Activated CD4-positive, alpha-beta T cell treated with anti-CD3 and anti-CD28 coated beads, Interleukin-2, Interleukin-4, amounts not matched to agents 100 ng/mL and 50 ng/mL, durations not matched to agents 16 hours and 8 hours (primary cell): ENCODE measurements around the gene PRR35.
"Not testable (repeated sequence)": the region's sequence is repeated elsewhere in the genome, so short reads cannot be mapped to it uniquely, and the experiment has no call there.

Experiments used
- DNase-seq: peaks from one replicate; pipeline ENCODE4 v3.0.0-alpha.2; 2020; ENCODE audit warnings: low spot score

PRR35 gene

DNA sequence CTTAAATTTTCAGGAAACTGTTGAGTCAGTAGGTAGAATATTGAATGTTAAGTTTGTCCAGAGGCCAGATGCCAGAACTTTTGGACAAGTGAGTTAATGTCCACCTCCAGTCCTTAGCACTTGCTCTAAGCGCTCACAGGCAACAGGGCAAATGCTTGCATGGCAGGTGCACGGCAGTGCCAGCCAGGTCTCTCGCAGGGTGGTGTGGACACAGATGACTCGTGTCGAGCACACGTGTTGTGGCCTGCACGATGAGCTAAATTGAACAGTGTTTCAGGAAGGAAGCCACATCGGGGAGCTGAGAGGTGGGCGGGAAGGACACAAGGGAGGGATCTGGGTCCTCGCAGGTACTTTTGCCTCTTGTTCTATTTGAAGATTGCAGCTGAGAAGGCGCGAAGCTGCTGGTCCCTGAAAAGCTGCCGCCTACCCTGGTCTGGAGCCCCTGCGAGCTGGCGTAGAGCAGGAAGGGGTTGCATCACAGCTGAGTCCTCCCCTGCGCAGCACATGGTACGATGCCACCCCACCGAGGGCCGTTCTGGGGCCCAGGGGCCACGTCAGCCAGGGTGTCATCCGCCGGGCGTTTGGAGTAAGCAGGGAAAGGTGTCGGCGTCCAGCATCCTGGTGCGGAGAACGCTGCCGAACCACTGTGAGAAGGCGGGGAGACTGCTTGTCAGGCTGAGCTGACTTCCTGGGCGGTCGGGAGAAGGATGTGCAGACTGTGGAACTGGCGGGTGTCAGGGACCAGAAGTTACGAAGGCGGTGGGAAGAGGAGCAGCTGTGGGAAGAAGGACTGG, 35.9 kb downstream of the PRR35 start:
- no peak for DNase-seq

DNA sequence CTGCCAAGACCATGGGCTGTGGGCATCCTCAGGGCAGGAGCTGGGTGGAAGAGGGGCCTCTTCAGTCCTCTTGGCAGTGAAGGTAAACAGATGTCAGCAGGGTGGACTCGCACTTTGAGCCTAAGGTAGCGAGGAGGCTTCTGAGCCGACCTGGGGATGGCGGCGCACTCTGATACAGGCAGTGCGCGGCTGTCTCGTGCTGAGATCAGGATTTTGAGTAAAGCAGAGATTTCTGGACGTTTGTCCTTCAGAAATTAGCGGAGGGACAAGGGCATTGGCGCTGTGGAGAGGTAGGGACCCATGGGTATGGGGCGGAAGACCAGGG, 36.5 kb downstream of the PRR35 start:
- DNase-seq: no peak

DNA sequence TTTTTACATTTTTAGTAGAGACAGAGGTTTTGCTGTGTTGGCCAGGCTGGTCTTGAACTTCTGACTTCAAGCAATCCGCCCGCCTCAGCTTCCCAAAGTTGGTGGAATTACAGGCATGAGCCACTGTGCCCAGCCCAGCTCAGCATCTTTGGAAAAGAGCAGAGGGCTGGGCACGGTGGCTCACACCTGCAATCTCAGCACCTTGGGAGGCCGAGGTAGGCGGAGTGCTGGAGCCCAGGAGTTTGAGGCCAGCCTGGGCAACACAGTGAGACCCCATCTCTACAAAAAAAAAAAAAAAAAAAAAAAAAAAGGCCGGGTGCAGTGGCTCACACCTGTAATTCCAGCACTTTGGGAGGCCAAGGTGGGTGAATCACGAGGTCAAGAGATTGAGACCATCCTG, 37.5 kb downstream of the PRR35 start:
- DNase-seq: not testable (repeated sequence)

DNA sequence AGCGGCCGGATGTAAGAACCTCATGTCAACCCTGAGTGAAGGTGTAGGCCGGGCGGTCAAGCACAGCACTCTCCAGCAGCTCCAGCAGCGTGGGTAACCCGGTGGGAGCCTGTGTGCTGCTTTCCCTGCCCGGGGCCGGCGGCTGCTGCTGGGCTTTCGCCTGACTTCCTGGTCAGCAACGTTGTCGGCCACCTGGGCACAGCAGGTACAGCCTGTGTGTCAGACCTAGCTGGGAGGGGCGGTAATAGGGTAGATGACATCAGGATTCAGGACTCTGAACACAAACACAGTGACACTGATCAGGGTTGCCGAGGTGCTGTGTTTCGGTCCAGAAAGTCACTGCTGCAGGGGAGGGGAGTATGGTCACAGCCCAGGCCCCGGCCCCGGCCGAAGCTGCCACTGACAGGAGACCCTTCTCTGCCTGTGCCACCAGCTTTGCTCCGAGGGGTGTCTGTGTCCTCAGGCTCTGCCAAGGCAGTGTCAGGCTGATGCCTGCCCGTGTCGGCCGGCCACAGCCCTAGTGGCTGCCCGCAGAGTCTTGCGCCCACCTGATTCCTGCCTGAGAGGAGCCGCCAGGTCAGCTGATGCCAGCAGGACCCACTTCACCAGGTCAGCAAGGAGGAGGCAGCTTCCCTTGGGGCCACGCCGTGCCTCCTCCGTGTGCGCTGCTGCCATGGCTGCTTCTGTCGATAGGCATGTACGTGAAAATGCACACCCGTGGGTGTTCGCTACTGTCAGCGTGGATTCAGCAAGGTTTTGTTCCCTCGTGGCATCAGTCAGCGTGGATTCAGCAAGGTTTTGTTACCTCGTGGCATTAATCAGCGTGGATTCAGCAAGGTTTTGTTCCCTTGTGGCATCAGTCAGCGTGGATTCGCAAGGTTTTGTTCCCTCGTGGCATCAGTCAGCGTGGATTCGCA, 38.9 kb downstream of the PRR35 start:
- no peak for DNase-seq

DNA sequence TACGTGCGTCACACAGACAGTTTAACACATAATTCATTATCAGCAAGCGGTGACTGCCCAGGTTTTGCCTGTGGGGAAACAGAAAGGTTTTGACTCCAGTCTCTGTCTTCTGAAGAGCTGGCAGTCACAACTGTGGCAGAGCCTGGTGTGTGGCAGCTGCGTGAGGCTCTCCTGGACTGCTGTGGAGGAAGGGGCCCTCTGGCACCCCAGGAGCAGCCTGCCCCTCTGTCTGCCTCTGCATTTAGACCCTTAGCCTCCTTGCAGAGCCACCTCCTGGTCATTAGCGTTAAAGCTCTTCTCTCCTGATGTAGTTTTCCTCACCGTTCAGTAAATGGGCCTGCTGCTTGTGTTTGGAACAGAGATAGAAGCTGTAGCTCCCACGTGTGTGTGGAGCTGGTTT, 40.6 kb downstream of the PRR35 start:
- no peak for DNase-seq

DNA sequence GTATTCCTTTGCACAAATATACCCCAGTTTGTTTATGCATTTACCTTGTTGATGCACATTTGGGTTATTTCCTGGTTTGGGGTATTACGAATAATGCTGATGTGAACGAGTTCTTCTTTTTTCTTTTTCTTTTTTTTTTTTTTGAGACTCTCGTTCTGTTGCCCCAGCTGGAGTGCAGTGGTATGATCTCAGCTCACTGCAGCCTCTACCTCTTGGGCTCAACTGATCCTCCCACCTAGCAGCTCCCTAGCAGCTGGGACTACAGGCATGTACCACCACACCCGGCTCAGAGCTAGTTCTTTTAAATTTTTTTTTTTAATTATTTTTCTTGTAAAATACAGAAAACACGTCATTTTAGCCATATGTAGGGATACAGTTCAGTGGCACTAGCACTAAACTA, 43.7 kb downstream of the PRR35 start:
- no peak for DNase-seq

DNA sequence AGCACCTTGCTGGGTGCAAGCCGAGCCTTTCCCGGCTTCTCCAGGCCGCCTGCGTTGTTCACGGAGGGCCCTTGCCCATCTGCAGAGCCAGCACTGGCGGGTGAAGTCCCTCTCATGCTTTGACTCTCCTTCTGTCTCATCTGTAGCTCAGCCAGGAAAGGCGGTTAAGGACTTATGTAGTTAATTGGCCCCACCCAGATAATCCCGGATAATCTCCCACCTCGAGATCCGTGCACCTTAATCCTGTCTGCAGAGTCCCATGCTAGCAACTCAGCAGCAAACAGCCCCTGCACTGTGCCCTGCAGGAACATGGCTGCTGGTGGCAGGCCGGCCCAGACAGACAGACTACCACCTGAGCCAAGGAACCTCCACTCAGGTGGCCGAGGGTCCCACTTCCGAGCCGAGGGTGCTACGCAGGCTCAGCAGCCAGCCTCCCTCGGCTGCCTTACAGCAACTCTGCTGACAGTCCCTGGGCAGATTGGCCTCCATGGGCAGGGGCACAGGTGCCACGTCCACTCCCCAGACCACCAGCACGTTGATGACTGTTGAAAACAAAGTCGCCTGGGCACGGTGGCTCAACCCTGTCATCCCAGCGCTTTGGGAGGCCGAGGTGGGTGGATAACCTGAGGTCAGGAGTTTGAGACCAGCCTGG, 46.6 kb downstream of the PRR35 start:
- no peak for DNase-seq

DNA sequence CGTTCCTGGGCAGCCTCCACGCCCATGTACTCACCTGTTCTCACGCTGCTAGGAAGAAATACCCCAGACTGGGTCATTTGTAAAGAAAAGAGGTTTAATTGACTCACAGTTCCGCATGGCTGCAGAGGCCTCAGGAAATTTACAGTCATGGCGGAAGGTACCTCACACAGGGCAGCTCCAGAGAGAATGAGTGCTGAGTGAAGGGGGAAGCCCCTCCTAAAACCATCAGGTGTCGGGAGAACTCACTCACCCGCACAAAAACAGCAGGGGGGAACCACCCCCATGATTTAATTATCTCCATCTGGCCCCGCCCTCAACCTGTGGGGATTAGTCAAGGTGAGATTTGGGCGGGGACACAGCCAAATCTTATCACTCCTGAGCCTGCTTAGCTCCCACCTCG, 47.8 kb downstream of the PRR35 start:
- no peak for DNase-seq

DNA sequence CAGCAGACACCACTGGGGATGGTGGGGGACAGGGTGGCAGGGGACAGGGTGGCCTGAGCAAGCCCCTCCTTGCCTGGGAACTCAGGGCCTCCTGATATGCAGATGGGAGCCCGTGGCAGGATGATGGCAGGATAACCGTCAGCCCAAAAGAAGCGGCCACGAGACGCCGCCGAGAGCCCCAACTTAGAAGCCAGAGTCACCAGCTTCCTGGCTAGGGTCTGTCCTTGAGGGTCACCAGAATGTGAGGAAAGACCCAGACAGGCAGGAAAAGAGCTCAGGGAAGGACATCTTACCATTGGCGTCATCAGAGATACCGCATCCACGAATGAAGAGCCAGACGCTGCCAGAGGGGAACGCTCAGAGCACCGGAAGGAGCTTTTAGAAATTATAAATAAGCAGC, 49.1 kb downstream of the PRR35 start:
- no peak for DNase-seq

DNA sequence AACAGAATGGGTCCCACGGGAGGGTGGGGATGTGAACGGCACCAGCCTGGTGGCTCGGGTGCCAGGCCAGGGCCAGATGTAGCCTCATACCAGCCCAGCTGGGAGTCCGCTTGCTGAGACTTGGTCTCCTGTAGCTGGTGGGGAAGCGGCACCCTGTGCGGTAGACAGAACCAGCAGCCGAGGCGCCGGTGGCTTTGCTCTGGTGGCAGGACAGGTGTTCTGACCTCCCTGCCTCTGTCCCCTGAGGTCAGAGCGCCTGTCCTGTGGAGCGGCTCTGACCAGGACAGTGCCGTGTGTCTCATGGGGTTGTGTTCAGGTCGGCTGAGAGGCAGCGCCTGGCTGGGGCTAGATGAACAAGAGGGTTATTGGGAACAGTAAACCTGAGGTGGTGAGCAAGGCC, 49.8 kb downstream of the PRR35 start:
- no peak for DNase-seq

DNA sequence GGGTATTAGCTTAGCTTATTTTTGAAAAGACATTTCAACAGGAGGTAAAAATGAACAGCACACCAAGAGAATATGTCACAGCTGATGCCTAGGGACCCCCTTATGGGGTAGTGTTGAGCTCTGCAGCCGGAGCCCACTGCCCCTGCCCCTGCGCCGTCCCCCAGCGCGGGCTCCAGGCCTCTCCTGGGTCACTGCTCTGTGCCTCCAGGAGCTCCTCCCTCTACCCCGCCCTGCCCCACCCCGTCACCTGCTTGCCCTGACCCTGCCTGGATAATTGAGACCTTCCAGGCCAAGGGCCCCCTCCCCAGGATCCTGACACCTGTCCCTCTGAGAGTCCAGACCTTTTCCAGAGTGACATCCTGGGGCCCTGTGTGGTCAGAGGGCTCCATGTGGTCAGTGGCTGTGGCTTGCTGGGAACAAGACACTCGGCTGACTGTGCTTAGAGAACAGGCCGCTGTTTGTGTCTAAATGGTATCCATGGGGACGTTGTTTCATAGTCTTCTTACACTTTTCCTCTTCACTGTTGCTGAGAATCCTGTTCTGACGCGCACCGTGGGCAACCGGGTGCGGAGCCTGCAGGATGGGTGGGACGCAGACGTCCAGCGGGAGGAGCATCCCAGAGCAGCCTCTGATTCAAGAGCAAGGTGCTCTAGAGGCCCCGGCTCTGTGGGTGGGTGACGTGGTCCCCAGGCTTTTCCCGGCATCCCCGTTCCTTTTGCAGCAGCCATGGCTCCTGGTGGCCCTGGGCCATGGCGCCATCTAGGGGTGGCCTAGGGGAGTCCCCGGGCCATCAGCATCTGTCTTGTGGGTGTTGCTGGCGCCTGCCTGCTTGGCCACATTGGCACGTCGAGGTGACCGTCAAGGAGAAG, 50.6 kb downstream of the PRR35 start:
- DNase-seq: peak; percentile 31

DNA sequence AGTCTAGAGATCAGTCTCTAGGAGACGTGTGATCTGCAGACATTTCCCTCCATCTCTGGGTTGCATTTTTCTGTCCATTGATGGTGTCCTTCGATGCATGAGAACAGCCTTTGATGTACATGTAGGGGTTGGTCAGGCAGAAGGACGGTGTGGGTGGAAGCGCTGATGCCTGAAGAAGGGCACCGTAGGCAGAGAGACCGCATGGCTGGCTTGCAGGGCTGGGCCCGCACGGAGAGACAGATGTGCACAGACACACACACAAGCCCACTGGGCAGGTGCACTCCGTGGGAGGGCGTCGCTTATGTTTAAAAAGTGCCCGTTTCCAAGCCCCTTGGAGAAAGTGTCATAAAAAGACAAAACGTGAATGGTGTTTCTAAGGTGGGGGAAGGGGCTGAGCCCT, 54.9 kb downstream of the PRR35 start:
- no peak for DNase-seq
